Gastroesophageal sphincter (tissue), 3 donors: ENCODE data around the gene ZDHHC17.

Experiments used
- CTCF ChIP-seq, 4 experiments: fragments of 200-600 bp in 2 of 4; fragments of 450-650 bp in 2 of 4; sonication (generic) in 1 of 4; IDR thresholded peaks; one replicate each; pipeline ENCODE4 v1.5.1; 2017 to 2019; ENCODE audit warnings: antibody characterized with exemption in 4 of 4, mild to moderate bottlenecking in 2 of 4, moderate library complexity in 2 of 4
- EP300 ChIP-seq: sonication (generic); formaldehyde crosslinking; IDR thresholded peaks from one replicate; pipeline ENCODE4 v1.6.1; 2017; ENCODE audit warnings: antibody characterized with exemption, mild to moderate bottlenecking
- POLR2A ChIP-seq, 2 donors: fragments of 450-650 bp; IDR thresholded peaks; one replicate each; pipeline ENCODE4 v1.6.1; 2017; ENCODE audit warnings: antibody characterized with exemption in 2 of 2, mild to moderate bottlenecking in 2 of 2, moderate library complexity in 1 of 2
- POLR2AphosphoS5 ChIP-seq: sonication (generic); formaldehyde crosslinking; IDR thresholded peaks from one replicate; pipeline ENCODE4 v1.6.1; 2017; ENCODE audit warnings: antibody characterized with exemption

- TF ChIP-seq CTCF (IDR thresholded peaks at IDR 0.05) (no peak), POLR2A (IDR thresholded peaks at IDR 0.05) (no peak), POLR2AphosphoS5 (no peak), EP300 (no peak)
Measured at GRCh38 chr12:76778364-76778763, 14.4 kb downstream of the ZDHHC17 start.
